Measurements from ENCODE around the gene UNC93A.

DNA sequence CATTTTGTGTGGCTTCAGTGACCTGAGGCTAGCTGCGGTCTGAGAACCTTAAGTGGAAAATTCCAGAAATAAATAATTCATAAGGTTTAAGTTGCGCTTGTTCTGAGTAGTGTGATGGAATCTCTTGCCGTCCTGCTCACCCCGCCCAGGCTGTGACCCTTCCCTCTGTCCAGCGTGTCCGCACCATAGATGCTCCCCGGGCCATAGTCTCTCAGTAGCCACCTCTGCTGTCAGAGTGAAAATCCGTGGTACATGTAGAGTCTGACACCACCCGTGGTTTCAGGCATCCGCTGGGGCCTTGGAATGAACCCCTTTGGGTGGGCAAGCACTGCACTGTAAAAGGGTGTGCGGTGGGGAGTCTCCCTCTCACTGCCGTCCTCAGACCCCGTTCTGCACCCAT is 11.7 kb downstream of the UNC93A start:
- TF ChIP-seq POLR2A (IDR thresholded peaks at IDR 0.05; ENCODE audit: low read depth, low read length) (no peak), MAX (IDR thresholded peaks at IDR 0.05; ENCODE audit: insufficient read depth, insufficient read length) (no peak)
- TF ChIP-seq, protein P1, sequence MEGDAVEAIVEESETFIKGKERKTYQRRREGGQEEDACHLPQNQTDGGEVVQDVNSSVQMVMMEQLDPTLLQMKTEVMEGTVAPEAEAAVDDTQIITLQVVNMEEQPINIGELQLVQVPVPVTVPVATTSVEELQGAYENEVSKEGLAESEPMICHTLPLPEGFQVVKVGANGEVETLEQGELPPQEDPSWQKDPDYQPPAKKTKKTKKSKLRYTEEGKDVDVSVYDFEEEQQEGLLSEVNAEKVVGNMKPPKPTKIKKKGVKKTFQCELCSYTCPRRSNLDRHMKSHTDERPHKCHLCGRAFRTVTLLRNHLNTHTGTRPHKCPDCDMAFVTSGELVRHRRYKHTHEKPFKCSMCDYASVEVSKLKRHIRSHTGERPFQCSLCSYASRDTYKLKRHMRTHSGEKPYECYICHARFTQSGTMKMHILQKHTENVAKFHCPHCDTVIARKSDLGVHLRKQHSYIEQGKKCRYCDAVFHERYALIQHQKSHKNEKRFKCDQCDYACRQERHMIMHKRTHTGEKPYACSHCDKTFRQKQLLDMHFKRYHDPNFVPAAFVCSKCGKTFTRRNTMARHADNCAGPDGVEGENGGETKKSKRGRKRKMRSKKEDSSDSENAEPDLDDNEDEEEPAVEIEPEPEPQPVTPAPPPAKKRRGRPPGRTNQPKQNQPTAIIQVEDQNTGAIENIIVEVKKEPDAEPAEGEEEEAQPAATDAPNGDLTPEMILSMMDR (IDR thresholded peaks at IDR 0.05; ENCODE audit: extremely low read depth in 1 of 2, insufficient read depth in 1 of 2, low read depth in 1 of 2, low read length in 2 of 2), result no peak
